H1 (cell line): ENCODE results near the gene TNFAIP2. TPM values are rescaled to one million over a fixed set of nuclear protein-coding genes. Genes with fewer than 3 reads are reported as not detected.

Experiments used
- ATF2 ChIP-seq: IDR thresholded peaks from 2 replicates; pipeline ENCODE4 v1.6.1; 2012; ENCODE audit warnings: low read length, inconsistent platforms
- CBX5 ChIP-seq: fragments of 300-800, 300-1000 bp; sonication (generic); IDR thresholded peaks from 2 replicates; pipeline ENCODE4 v1.7.1; 2016; ENCODE audit warnings: antibody characterized with exemption, low read length, low read depth
- CBX8 ChIP-seq: fragments of 300-800, 300-1000 bp; sonication (generic); IDR thresholded peaks from 2 replicates; pipeline ENCODE4 v1.7.1; 2016; ENCODE audit warnings: low read depth, low read length, borderline replicate concordance
- EP300 ChIP-seq, 2 experiments: IDR thresholded peaks; 1 replicate in 1 of 2; 2 replicates in 1 of 2; pipeline ENCODE4 v1.6.1; 2011 to 2012; ENCODE audit warnings: low read depth in 2 of 2, low read length in 2 of 2, mild to moderate bottlenecking in 2 of 2, borderline replicate concordance in 1 of 2, inconsistent platforms in 1 of 2, moderate library complexity in 1 of 2
- KDM4A ChIP-seq: IDR thresholded peaks from one replicate; pipeline ENCODE4 v1.7.1; 2012; ENCODE audit warnings: low read depth, mild to moderate bottlenecking, moderate library complexity, low read length, inconsistent platforms; ENCODE audit not compliant: severe bottlenecking
- RBBP5 ChIP-seq: IDR thresholded peaks from 2 replicates; pipeline ENCODE4 v1.7.1; 2012; ENCODE audit warnings: low read depth, mild to moderate bottlenecking, inconsistent platforms, low read length, moderate library complexity, borderline replicate concordance
- SIX5 ChIP-seq: IDR thresholded peaks from 2 replicates; pipeline ENCODE4 v1.6.1; 2011; ENCODE audit warnings: mild to moderate bottlenecking, low read depth, low read length
- polyA plus RNA-seq, 7 experiments: library from polyadenylated mRNA; depleted of rRNA in 3 of 7; stranded (reverse) in 5 of 7; unstranded in 2 of 7; fragments of >200 nt in 5 of 7; fragments of 200-250 nt in 2 of 7; gene quantifications; 1 replicate in 5 of 7; 2 replicates in 1 of 7; 4 replicates in 1 of 7; pipeline versions ENCODE4 v1.2.1 to v1.2.3, GENCODE V29; 2011 to 2013; ENCODE audit warnings: missing spikeins in 2 of 7, mixed read lengths in 2 of 7
- total RNA-seq: library from RNA; stranded (reverse); fragmentation: NEBNext Ultra II Directional; extraction: Animal tissue kit (Norgen Biotek cat#: 25700); gene quantifications from 2 replicates; pipeline ENCODE4 v1.2.1, GENCODE V29; 2021
- TF ChIP-seq, protein P1 (sequence below): fragments of 300-600 bp; sonication (generic); IDR thresholded peaks from 2 replicates; pipeline ENCODE4 v1.7.1; 2012; ENCODE audit warnings: low read length, moderate library complexity, mild to moderate bottlenecking, inconsistent platforms; ENCODE audit not compliant: insufficient replicate concordance

Gene TNFAIP2
- total and polyA plus RNA-seq, 2 of the 8 experiments (the other 6 are each of a cell fraction or from before 2014, with no cell fraction given) = 28.3 to 34.5 TPM

DNA sequence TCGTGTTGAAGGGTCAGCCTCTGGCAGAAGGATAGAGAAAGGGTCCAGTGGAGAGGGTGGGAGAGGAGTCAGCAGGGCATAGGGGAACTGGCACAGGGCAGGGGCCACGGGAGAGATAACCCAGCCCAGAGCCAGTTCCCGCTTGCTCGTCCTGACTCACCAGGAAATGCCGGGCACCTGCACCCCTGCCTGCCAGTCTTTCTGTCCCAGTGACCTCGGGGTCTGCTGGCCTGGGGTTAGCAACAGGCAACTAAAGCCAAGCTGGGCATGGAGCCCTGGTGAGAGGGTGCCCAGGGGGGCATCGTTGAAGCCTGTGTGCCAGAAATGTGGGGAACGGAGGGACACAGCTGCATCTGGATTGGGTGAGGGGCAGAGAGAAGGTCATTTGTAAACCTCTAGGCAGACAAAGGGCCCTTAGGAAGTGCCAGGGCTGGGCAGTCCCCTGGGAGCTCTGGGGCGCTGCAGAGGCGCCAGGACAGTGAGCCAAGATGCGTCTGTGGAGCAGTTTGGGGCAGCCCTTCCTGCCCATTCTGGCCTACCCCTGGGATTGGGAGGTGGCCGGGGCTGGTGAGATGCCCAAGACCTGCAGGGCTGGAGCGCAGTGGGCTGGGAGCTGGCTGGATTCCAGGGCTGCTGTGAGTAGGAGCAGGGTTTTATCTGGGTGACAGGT lies 5.5 kb downstream of the TNFAIP2 start (continued):
- no peak for TF ChIP-seq ATF2
- TF ChIP-seq EP300 (IDR thresholded peaks at IDR 0.05; ENCODE audit: borderline replicate concordance in 1 of 2, low read depth in 2 of 2, low read length in 2 of 2) = no peak
- TF ChIP-seq RBBP5 = no peak
- TF ChIP-seq CBX5 = no peak
- TF ChIP-seq, protein P1, sequence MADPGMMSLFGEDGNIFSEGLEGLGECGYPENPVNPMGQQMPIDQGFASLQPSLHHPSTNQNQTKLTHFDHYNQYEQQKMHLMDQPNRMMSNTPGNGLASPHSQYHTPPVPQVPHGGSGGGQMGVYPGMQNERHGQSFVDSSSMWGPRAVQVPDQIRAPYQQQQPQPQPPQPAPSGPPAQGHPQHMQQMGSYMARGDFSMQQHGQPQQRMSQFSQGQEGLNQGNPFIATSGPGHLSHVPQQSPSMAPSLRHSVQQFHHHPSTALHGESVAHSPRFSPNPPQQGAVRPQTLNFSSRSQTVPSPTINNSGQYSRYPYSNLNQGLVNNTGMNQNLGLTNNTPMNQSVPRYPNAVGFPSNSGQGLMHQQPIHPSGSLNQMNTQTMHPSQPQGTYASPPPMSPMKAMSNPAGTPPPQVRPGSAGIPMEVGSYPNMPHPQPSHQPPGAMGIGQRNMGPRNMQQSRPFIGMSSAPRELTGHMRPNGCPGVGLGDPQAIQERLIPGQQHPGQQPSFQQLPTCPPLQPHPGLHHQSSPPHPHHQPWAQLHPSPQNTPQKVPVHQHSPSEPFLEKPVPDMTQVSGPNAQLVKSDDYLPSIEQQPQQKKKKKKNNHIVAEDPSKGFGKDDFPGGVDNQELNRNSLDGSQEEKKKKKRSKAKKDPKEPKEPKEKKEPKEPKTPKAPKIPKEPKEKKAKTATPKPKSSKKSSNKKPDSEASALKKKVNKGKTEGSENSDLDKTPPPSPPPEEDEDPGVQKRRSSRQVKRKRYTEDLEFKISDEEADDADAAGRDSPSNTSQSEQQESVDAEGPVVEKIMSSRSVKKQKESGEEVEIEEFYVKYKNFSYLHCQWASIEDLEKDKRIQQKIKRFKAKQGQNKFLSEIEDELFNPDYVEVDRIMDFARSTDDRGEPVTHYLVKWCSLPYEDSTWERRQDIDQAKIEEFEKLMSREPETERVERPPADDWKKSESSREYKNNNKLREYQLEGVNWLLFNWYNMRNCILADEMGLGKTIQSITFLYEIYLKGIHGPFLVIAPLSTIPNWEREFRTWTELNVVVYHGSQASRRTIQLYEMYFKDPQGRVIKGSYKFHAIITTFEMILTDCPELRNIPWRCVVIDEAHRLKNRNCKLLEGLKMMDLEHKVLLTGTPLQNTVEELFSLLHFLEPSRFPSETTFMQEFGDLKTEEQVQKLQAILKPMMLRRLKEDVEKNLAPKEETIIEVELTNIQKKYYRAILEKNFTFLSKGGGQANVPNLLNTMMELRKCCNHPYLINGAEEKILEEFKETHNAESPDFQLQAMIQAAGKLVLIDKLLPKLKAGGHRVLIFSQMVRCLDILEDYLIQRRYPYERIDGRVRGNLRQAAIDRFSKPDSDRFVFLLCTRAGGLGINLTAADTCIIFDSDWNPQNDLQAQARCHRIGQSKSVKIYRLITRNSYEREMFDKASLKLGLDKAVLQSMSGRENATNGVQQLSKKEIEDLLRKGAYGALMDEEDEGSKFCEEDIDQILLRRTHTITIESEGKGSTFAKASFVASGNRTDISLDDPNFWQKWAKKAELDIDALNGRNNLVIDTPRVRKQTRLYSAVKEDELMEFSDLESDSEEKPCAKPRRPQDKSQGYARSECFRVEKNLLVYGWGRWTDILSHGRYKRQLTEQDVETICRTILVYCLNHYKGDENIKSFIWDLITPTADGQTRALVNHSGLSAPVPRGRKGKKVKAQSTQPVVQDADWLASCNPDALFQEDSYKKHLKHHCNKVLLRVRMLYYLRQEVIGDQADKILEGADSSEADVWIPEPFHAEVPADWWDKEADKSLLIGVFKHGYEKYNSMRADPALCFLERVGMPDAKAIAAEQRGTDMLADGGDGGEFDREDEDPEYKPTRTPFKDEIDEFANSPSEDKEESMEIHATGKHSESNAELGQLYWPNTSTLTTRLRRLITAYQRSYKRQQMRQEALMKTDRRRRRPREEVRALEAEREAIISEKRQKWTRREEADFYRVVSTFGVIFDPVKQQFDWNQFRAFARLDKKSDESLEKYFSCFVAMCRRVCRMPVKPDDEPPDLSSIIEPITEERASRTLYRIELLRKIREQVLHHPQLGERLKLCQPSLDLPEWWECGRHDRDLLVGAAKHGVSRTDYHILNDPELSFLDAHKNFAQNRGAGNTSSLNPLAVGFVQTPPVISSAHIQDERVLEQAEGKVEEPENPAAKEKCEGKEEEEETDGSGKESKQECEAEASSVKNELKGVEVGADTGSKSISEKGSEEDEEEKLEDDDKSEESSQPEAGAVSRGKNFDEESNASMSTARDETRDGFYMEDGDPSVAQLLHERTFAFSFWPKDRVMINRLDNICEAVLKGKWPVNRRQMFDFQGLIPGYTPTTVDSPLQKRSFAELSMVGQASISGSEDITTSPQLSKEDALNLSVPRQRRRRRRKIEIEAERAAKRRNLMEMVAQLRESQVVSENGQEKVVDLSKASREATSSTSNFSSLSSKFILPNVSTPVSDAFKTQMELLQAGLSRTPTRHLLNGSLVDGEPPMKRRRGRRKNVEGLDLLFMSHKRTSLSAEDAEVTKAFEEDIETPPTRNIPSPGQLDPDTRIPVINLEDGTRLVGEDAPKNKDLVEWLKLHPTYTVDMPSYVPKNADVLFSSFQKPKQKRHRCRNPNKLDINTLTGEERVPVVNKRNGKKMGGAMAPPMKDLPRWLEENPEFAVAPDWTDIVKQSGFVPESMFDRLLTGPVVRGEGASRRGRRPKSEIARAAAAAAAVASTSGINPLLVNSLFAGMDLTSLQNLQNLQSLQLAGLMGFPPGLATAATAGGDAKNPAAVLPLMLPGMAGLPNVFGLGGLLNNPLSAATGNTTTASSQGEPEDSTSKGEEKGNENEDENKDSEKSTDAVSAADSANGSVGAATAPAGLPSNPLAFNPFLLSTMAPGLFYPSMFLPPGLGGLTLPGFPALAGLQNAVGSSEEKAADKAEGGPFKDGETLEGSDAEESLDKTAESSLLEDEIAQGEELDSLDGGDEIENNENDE = no peak
- no peak for TF ChIP-seq CBX8
- TF ChIP-seq SIX5 = no peak
- no peak for TF ChIP-seq KDM4A
